K562 (cell line): ENCODE measurements around the gene TRIM40. TPM values are rescaled to one million over a fixed set of nuclear protein-coding genes. Genes with fewer than 3 reads are reported as not detected.
"Not testable (repeated sequence)": the region's sequence is repeated elsewhere in the genome, so short reads cannot be mapped to it uniquely, and the experiment has no call there.

Experiments used
- ATAC-seq: fragments of 200-7000 bp; cut with Tn5 transposase; 3 replicates; pipeline ENCODE4 v1.9.1; 2020; ENCODE audit warnings: moderate library complexity
- BruUV-seq: library from RNA; stranded (reverse); fragments of 400-500 nt; replicated peaks from 2 replicates; lab custom pipeline; 2021; lab: Mats Ljungman, UMichigan
- CTCF ChIA-PET: fragments of 300-600 bp; formaldehyde crosslinking; extraction: SDS; loops from one replicate; lab custom pipeline; 2021; ENCODE audit warnings: low intra/inter-chr PET ratio; lab: Yijun Ruan, JAX
- POLR2A ChIA-PET: fragments of 300-600, 350-650 bp; sonication (Branson Sonifier 250); formaldehyde crosslinking; extraction: SDS; loops from one replicate; lab custom pipeline; 2021; ENCODE audit warnings: antibody characterized with exemption, inconsistent platforms; lab: Yijun Ruan, JAX
- DNase-seq, 4 experiments: peaks; one replicate each; pipeline versions ENCODE4 v3.0.0 to v3.0.0-alpha.2; 2011 to 2018; ENCODE audit warnings: low spot score in 3 of 4, mixed read lengths in 3 of 4; ENCODE audit errors: extremely low read depth in 1 of 4
- FAIRE-seq: peaks from 2 replicates; lab custom pipeline; 2011; peaks lifted over from hg19 to GRCh38; lab: Jason Lieb, UNC
- H2AFZ ChIP-seq: 2 replicates; pipeline ENCODE4 v1.6.0; 2011; ENCODE audit warnings: low read depth, low read length, control low read depth, inconsistent platforms
- H3K27ac ChIP-seq: fragments of 200-600 bp; 3 replicates; pipeline ENCODE4 v1.8.0; 2011; ENCODE audit warnings: low read depth, mild to moderate bottlenecking, control low read depth, inconsistent platforms, low read length, moderate library complexity, mixed read lengths; ENCODE audit errors: extremely low read depth
- H3K27me3 ChIP-seq, 2 experiments: fragments of 300-600 bp in 1 of 2; 2 replicates in 1 of 2; 3 replicates in 1 of 2; pipeline versions ENCODE4 v1.6.0 to v1.8.0; 2011; ENCODE audit warnings: inconsistent platforms in 2 of 2, low read length in 2 of 2, mild to moderate bottlenecking in 1 of 2, mixed read lengths in 1 of 2, moderate library complexity in 1 of 2; ENCODE audit not compliant: control insufficient read depth in 2 of 2, insufficient read depth in 2 of 2
- H3K36me3 ChIP-seq: fragments of 300-600 bp; 3 replicates; pipeline ENCODE4 v1.8.0; 2011; ENCODE audit warnings: mild to moderate bottlenecking, low read length, inconsistent platforms; ENCODE audit not compliant: control insufficient read depth, insufficient read depth
- H3K4me1 ChIP-seq, 2 experiments: fragments of 200-600 bp in 1 of 2; replicated peaks in 1 of 2; 2 replicates in 1 of 2; 3 replicates in 1 of 2; pipeline versions ENCODE4 v1.5.1 to v1.8.0; 2011; ENCODE audit warnings: inconsistent platforms in 2 of 2, low read length in 2 of 2, mild to moderate bottlenecking in 1 of 2, mixed read lengths in 1 of 2, moderate library complexity in 1 of 2; ENCODE audit not compliant: control insufficient read depth in 2 of 2, insufficient read depth in 2 of 2
- H3K4me2 ChIP-seq: 2 replicates; pipeline ENCODE4 v1.6.1; 2011; ENCODE audit warnings: low read length, control low read depth, inconsistent platforms, mixed read lengths; ENCODE audit not compliant: insufficient read depth
- H3K4me3 ChIP-seq: fragments of 200-600 bp; sonication (generic), shearing (Covaris generic); 2 replicates; pipeline ENCODE4 v1.5.1; 2016; ENCODE audit warnings: control low read depth, inconsistent platforms
- H3K79me2 ChIP-seq: fragments of 200-600 bp; 3 replicates; pipeline ENCODE4 v1.8.0; 2011; ENCODE audit warnings: low read length, inconsistent platforms; ENCODE audit not compliant: control insufficient read depth, insufficient read depth
- H3K9ac ChIP-seq, 2 experiments: 2 replicates each; pipeline versions ENCODE4 v1.6.0 to v1.6.1; 2011; ENCODE audit warnings: low read depth in 2 of 2, low read length in 2 of 2, control low read depth in 1 of 2, inconsistent platforms in 1 of 2, mild to moderate bottlenecking in 1 of 2, mixed read lengths in 1 of 2; ENCODE audit not compliant: insufficient read depth in 1 of 2
- H3K9me1 ChIP-seq: one replicate; pipeline ENCODE4 v1.6.0; 2011; ENCODE audit warnings: inconsistent platforms, mild to moderate bottlenecking, low read length, moderate library complexity; ENCODE audit not compliant: control insufficient read depth, insufficient read depth
- H3K9me3 ChIP-seq: replicated peaks from 2 replicates; pipeline ENCODE4 v1.5.1; 2011; ENCODE audit warnings: low read depth, low read length, inconsistent platforms; ENCODE audit not compliant: control insufficient read depth, insufficient read depth
- H4K20me1 ChIP-seq: replicated peaks from 2 replicates; pipeline ENCODE4 v1.6.1; 2011; ENCODE audit warnings: low read length, inconsistent platforms, mixed read lengths; ENCODE audit not compliant: control insufficient read depth, insufficient read depth
- DPF2 ChIP-seq: fragments of 450-650 bp; IDR thresholded peaks from 2 replicates; pipeline ENCODE4 v1.6.1; 2016
- ZNF146 ChIP-seq: IDR thresholded peaks from one replicate; pipeline ENCODE4 v1.6.1; 2018; ENCODE audit warnings: missing compliant biosample characterization; ENCODE audit not compliant: unreplicated experiment
- ZNF707 ChIP-seq: fragments of 250-450 bp; sonication (Bioruptor Pico); conservative IDR thresholded peaks from 2 replicates; pipeline ENCODE4 v1.8.0; 2022; ENCODE audit warnings: inconsistent platforms, mild to moderate bottlenecking, moderate library complexity
- WGBS: fragments of 100-300 bp; shearing (Covaris generic); methylation state at CpG from one replicate; pipeline ENCODE4 v1.1.6; 2016; ENCODE audit warnings: low coverage, mixed read lengths; ENCODE audit not compliant: insufficient coverage; ENCODE audit errors: missing lambda C conversion rate; 5-methylcytosine and 5-hydroxymethylcytosine counted together
- in situ Hi-C: fragments of 300-500 bp; cut with MboI; formaldehyde crosslinking; loops from 4 replicates; pipeline ENCODE4 v1.15.0; 2018; ENCODE audit warnings: inconsistent platforms, mixed read lengths
- intact Hi-C: fragments of 100-400 bp; cut with micrococcal nuclease; formaldehyde crosslinking; loops from 2 replicates; pipeline ENCODE4 v1.14.2; 2022
- polyA plus RNA-seq, 8 experiments: library from polyadenylated mRNA; depleted of rRNA in 4 of 8; stranded (reverse) in 5 of 8; unstranded in 3 of 8; fragments of >200 nt; fragmentation: Nextera tagmentation in 2 of 8; fragmentation: Illumina TruSeq in 1 of 8; extraction: Ambion mirVana in 2 of 8; extraction: Trizol in 1 of 8; gene quantifications; 2 replicates each; pipeline versions ENCODE4 v1.2.1 to v1.2.3, GENCODE V29; 2011 to 2014; ENCODE audit warnings: inconsistent platforms in 1 of 8, missing spikeins in 1 of 8
- total RNA-seq, 7 experiments: library from RNA; depleted of rRNA in 6 of 7; stranded (reverse); fragments of >200 nt in 6 of 7; fragmentation: Illumina TruSeq in 2 of 7; extraction: Trizol in 2 of 7; gene quantifications; 2 replicates each; pipeline versions ENCODE4 v1.2.1 to v1.2.3, GENCODE V29; 2011 to 2021; ENCODE audit warnings: low replicate concordance in 1 of 7

The TRIM40 gene
- total and polyA plus RNA-seq, 9 of the 15 experiments (the other 6 are each of a cell fraction or from before 2014, with no cell fraction given), result 0.04 to 0.08 TPM; not detected in 7

DNA sequence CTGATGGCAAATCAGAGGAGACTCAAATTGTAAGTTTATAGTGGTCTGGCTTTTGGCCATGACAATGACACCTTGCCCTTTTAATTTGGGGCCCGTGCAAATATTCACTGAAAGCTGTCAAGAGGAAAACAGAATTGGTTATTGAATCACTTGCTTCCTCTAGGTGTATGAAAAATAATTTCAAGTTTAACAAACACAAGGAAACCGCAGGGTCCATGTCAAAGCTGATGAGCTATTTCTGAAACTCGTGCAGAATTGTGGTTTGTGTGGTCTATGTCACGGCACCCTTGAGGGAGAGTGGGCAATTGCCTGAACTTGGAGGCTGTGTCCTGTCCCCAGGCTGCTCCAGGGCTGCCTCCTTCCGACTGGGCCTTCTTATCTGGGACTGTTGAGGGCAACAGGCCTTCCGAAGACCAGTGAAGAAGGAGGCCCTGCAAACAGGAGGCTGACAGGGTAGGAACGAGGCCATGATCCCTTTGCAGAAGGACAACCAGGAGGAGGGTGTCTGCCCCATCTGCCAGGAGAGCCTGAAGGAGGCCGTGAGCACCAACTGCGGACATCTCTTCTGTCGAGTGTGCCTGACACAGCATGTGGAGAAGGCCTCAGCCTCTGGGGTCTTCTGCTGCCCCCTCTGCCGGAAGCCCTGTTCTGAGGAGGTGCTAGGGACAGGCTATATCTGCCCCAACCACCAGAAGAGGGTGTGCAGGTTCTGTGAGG, 788 bp downstream of the TRIM40 start:
- POLR2A ChIA-PET, result interaction anchor here (2.3 kb wide), 1 partner anchor 11 kb away, joined by 6 read pairs; no protein-coding TSS in a partner anchor
- Histone ChIP-seq H3K9me1 (no peaks in the 10 kb centered on the region), H3K4me1 (no peaks in the 10 kb centered on the region; a peak in 2 of 5 replicates), H3K9me3 (no peaks in the 10 kb centered on the region), H3K27me3 (peaks cover 0 to 14% of the 10 kb centered on the region in 2 experiments; a peak in 3 of 5 replicates), H4K20me1 (no peaks in the 10 kb centered on the region), H2AFZ (peak overlapping the region; percentile 26; the same call in 1 of the 2 replicates), H3K4me3 (no peak overlapping the region), H3K36me3 (no peaks in the 10 kb centered on the region), H3K27ac (no peak overlapping the region), H3K9ac (no peak overlapping the region), H3K4me2 (no peak overlapping the region), H3K79me2 (no peaks in the 10 kb centered on the region)
- no peak for DNase-seq
- BruUV-seq, result no TSS peak
- 4% methylated on average over 11 of the region's 11 CpGs for whole genome bisulfite sequencing
- CTCF ChIA-PET, result no interaction called here
- in situ Hi-C loops (no loop called here), intact Hi-C loops (no loop called here)
- ATAC-seq, result no peak; the same call in 2 of the 3 replicates
- FAIRE-seq, result no peak
- TF ChIP-seq ZNF707 (CRISPR knock-in tag) (peak; percentile 74), DPF2 (no peak)

DNA sequence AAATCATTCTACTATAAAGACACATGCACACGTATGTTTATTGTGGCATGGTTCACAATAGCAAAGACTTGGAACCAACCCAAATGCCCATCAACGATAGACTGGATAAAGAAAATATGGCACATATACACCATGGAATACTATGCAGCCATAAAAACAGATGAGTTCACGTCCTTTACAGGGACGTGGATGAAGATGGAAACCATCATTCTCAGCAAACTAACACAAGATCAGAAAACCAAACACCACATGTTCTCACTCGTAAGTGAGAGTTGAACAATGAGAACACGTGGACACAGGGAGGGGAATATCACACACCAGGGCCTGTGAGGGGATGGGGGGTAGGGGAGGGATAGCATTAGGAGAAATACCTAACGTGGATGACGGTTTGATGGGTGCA, 4.3 kb downstream of the TRIM40 start:
- not testable (repeated sequence) for H2AFZ ChIP-seq, FAIRE-seq

More for the DNA sequence above, 4.3 kb downstream of the TRIM40 start:
- H3K4me2 ChIP-seq, H3K4me1 ChIP-seq, POLR2A ChIA-PET, H3K9me3 ChIP-seq, H3K4me3 ChIP-seq, H3K9ac ChIP-seq, H4K20me1 ChIP-seq, CTCF ChIA-PET, H3K9me1 ChIP-seq, BruUV-seq, H3K79me2 ChIP-seq, DNase-seq, in situ Hi-C loops, ATAC-seq, intact Hi-C loops, H3K36me3 ChIP-seq, H3K27ac ChIP-seq: not testable (repeated sequence)
- peak; percentile 76 for TF ChIP-seq ZNF146 (CRISPR knock-in tag)
- peaks cover 0 to 14% of the 10 kb centered on the region in 2 experiments; a peak in 3 of 5 replicates for H3K27me3 ChIP-seq
- 6% methylated on average over 8 of the region's 8 CpGs for WGBS
